Hepatocyte (in vitro differentiated cells): ENCODE data around the gene PCDHA1.

Source experiments
- CTCF ChIP-seq: fragments of 200-600 bp; sonication (generic); IDR thresholded peaks from 2 replicates; pipeline ENCODE4 v1.5.1; 2016; ENCODE audit warnings: antibody characterized with exemption, mild to moderate bottlenecking; ENCODE audit not compliant: poor library complexity
- EZH2 ChIP-seq: fragments of 200-600 bp; sonication (generic); IDR thresholded peaks from 2 replicates; pipeline ENCODE4 v1.6.1; 2016; ENCODE audit warnings: antibody characterized with exemption, mild to moderate bottlenecking, borderline replicate concordance
- EZH2phosphoT487 ChIP-seq: fragments of 200-600 bp; sonication (generic); IDR thresholded peaks from one replicate; pipeline ENCODE4 v1.6.1; 2018; ENCODE audit warnings: antibody characterized with exemption, mild to moderate bottlenecking, low read depth, moderate library complexity; ENCODE audit not compliant: unreplicated experiment, severe bottlenecking

- TF ChIP-seq CTCF = peak; percentile 85
- no peak for TF ChIP-seq EZH2
- no peak for TF ChIP-seq EZH2phosphoT487
These were observed 21.2 kb downstream of the PCDHA1 start, which contains the start of gene PCDHA4 for GRCh38 chr5:140806834-140807775.
